K562 (cell line): ENCODE measurements around the gene TMEM39A. TPM values are rescaled to one million over a fixed set of nuclear protein-coding genes. Genes with fewer than 3 reads are reported as not detected.

Source experiments
- CREB1 ChIP-seq, 2 experiments: sonication (generic) in 1 of 2; formaldehyde crosslinking in 1 of 2; IDR thresholded peaks; 2 replicates each; pipeline versions ENCODE4 v1.6.1 to v1.8.0; 2012 to 2022; ENCODE audit warnings: inconsistent platforms in 1 of 2, mild to moderate bottlenecking in 1 of 2, missing genetic modification reagents in 1 of 2, moderate library complexity in 1 of 2
- PATZ1 ChIP-seq: fragments of 250-450 bp; sonication (Bioruptor Pico); IDR thresholded peaks from 2 replicates; pipeline ENCODE4 v1.5.0; 2020; ENCODE audit warnings: mild to moderate bottlenecking, borderline replicate concordance
- ZBTB11 ChIP-seq, 3 experiments: fragments of 200-800 bp in 1 of 3; fragments of 250-450 bp in 1 of 3; fragments of 450-650 bp in 1 of 3; sonication (Bioruptor Pico) in 1 of 3; sonication (Bioruptor generic) in 1 of 3; formaldehyde crosslinking in 1 of 3; IDR thresholded peaks; 2 replicates each; pipeline versions ENCODE4 v1.6.1 to v1.8.0; 2016 to 2022; ENCODE audit warnings: mild to moderate bottlenecking in 2 of 3, missing genetic modification characterization in 2 of 3, missing compliant biosample characterization in 1 of 3, moderate library complexity in 1 of 3
- ZNF143 ChIP-seq: sonication (generic); formaldehyde crosslinking; IDR thresholded peaks from 2 replicates; pipeline ENCODE4 v1.9.0; 2022; ENCODE audit warnings: mild to moderate bottlenecking, missing genetic modification reagents
- polyA plus RNA-seq, 8 experiments: library from polyadenylated mRNA; depleted of rRNA in 4 of 8; stranded (reverse) in 5 of 8; unstranded in 3 of 8; fragments of >200 nt; fragmentation: Nextera tagmentation in 2 of 8; fragmentation: Illumina TruSeq in 1 of 8; extraction: Ambion mirVana in 2 of 8; extraction: Trizol in 1 of 8; gene quantifications; 2 replicates each; pipeline versions ENCODE4 v1.2.1 to v1.2.3, GENCODE V29; 2011 to 2014; ENCODE audit warnings: inconsistent platforms in 1 of 8, missing spikeins in 1 of 8
- total RNA-seq, 7 experiments: library from RNA; depleted of rRNA in 6 of 7; stranded (reverse); fragments of >200 nt in 6 of 7; fragmentation: Illumina TruSeq in 2 of 7; extraction: Trizol in 2 of 7; gene quantifications; 2 replicates each; pipeline versions ENCODE4 v1.2.1 to v1.2.3, GENCODE V29; 2011 to 2021; ENCODE audit warnings: low replicate concordance in 1 of 7
- TF ChIP-seq, protein P1 (sequence below): fragments of 450-650 bp; IDR thresholded peaks from 2 replicates; pipeline ENCODE4 v1.6.1; 2016; ENCODE audit warnings: mild to moderate bottlenecking, moderate library complexity
- TF ChIP-seq, protein P2 (sequence below): IDR thresholded peaks from 2 replicates; pipeline ENCODE4 v1.6.1; 2016; ENCODE audit warnings: missing genetic modification characterization, missing compliant biosample characterization

TMEM39A gene
- total and polyA plus RNA-seq, 9 of the 15 experiments (the other 6 are each of a cell fraction or from before 2014, with no cell fraction given), result 12.0 to 41.5 (median 15.4) TPM

DNA sequence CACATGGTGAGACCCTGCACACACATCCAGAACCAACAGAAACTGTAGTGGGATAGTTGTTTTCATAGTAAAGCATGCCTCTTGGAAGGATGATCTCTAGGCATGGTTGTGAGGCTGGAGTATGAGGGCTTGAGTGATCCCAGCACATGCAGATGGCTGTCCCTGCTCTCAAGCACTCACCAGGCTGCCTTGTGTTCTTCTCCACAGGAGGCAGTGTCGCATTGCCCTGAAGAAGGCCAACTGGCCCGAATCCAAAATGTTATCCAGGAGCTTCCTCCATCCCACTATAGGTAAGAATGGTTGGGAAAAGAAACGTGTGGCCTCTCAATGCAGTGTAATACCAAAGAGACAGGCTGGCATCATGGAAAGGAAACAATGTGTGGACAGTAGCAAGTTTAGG, 82.7 kb downstream of the TMEM39A start (continued):
- TF ChIP-seq, protein P1, sequence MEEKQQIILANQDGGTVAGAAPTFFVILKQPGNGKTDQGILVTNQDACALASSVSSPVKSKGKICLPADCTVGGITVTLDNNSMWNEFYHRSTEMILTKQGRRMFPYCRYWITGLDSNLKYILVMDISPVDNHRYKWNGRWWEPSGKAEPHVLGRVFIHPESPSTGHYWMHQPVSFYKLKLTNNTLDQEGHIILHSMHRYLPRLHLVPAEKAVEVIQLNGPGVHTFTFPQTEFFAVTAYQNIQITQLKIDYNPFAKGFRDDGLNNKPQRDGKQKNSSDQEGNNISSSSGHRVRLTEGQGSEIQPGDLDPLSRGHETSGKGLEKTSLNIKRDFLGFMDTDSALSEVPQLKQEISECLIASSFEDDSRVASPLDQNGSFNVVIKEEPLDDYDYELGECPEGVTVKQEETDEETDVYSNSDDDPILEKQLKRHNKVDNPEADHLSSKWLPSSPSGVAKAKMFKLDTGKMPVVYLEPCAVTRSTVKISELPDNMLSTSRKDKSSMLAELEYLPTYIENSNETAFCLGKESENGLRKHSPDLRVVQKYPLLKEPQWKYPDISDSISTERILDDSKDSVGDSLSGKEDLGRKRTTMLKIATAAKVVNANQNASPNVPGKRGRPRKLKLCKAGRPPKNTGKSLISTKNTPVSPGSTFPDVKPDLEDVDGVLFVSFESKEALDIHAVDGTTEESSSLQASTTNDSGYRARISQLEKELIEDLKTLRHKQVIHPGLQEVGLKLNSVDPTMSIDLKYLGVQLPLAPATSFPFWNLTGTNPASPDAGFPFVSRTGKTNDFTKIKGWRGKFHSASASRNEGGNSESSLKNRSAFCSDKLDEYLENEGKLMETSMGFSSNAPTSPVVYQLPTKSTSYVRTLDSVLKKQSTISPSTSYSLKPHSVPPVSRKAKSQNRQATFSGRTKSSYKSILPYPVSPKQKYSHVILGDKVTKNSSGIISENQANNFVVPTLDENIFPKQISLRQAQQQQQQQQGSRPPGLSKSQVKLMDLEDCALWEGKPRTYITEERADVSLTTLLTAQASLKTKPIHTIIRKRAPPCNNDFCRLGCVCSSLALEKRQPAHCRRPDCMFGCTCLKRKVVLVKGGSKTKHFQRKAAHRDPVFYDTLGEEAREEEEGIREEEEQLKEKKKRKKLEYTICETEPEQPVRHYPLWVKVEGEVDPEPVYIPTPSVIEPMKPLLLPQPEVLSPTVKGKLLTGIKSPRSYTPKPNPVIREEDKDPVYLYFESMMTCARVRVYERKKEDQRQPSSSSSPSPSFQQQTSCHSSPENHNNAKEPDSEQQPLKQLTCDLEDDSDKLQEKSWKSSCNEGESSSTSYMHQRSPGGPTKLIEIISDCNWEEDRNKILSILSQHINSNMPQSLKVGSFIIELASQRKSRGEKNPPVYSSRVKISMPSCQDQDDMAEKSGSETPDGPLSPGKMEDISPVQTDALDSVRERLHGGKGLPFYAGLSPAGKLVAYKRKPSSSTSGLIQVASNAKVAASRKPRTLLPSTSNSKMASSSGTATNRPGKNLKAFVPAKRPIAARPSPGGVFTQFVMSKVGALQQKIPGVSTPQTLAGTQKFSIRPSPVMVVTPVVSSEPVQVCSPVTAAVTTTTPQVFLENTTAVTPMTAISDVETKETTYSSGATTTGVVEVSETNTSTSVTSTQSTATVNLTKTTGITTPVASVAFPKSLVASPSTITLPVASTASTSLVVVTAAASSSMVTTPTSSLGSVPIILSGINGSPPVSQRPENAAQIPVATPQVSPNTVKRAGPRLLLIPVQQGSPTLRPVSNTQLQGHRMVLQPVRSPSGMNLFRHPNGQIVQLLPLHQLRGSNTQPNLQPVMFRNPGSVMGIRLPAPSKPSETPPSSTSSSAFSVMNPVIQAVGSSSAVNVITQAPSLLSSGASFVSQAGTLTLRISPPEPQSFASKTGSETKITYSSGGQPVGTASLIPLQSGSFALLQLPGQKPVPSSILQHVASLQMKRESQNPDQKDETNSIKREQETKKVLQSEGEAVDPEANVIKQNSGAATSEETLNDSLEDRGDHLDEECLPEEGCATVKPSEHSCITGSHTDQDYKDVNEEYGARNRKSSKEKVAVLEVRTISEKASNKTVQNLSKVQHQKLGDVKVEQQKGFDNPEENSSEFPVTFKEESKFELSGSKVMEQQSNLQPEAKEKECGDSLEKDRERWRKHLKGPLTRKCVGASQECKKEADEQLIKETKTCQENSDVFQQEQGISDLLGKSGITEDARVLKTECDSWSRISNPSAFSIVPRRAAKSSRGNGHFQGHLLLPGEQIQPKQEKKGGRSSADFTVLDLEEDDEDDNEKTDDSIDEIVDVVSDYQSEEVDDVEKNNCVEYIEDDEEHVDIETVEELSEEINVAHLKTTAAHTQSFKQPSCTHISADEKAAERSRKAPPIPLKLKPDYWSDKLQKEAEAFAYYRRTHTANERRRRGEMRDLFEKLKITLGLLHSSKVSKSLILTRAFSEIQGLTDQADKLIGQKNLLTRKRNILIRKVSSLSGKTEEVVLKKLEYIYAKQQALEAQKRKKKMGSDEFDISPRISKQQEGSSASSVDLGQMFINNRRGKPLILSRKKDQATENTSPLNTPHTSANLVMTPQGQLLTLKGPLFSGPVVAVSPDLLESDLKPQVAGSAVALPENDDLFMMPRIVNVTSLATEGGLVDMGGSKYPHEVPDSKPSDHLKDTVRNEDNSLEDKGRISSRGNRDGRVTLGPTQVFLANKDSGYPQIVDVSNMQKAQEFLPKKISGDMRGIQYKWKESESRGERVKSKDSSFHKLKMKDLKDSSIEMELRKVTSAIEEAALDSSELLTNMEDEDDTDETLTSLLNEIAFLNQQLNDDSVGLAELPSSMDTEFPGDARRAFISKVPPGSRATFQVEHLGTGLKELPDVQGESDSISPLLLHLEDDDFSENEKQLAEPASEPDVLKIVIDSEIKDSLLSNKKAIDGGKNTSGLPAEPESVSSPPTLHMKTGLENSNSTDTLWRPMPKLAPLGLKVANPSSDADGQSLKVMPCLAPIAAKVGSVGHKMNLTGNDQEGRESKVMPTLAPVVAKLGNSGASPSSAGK, result no peak
- TF ChIP-seq ZNF143, result no peak
- no peak for TF ChIP-seq PATZ1 (CRISPR knock-in tag)
- TF ChIP-seq ZBTB11 (CRISPR knock-in tag; IDR thresholded peaks at IDR 0.05), result no peak
- no peak for TF ChIP-seq CREB1 (IDR thresholded peaks at IDR 0.05)
- TF ChIP-seq CREB1 (CRISPR knock-in tag; IDR thresholded peaks at IDR 0.05), result no peak
- TF ChIP-seq, protein P2, sequence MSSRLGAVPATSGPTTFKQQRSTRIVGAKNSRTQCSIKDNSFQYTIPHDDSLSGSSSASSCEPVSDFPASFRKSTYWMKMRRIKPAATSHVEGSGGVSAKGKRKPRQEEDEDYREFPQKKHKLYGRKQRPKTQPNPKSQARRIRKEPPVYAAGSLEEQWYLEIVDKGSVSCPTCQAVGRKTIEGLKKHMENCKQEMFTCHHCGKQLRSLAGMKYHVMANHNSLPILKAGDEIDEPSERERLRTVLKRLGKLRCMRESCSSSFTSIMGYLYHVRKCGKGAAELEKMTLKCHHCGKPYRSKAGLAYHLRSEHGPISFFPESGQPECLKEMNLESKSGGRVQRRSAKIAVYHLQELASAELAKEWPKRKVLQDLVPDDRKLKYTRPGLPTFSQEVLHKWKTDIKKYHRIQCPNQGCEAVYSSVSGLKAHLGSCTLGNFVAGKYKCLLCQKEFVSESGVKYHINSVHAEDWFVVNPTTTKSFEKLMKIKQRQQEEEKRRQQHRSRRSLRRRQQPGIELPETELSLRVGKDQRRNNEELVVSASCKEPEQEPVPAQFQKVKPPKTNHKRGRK (tag), result no peak
